ENCODE data around the gene DIPK1B. TPM values are rescaled to one million over a fixed set of nuclear protein-coding genes. Genes with fewer than 3 reads are reported as not detected.
"Not testable (repeated sequence)": the region's sequence is repeated elsewhere in the genome, so short reads cannot be mapped to it uniquely, and the experiment has no call there.

DIPK1B gene
- polyA plus RNA-seq, 3 donors: 6.0 to 12.8 (median 8.7) TPM

GRCh38 chr9:136709454-136710109, 2.8 kb upstream of the DIPK1B start:
- no peak overlapping the region for H3K27ac ChIP-seq (ENCODE audit: low read depth, low read length)
- 91 to 93% (median 92%) methylated on average over 24 of the region's 24 CpGs for WGBS, 3 donors

GRCh38 chr9:136710543-136710942, 1.8 kb upstream of the DIPK1B start:
- no peak overlapping the region for H3K27ac ChIP-seq (ENCODE audit: low read depth, low read length)
- 88 to 95% (median 92%) methylated on average over 7 of the region's 7 CpGs for WGBS, 3 donors

GRCh38 chr9:136711219-136711648, 1.1 kb upstream of the DIPK1B start:
- 33 to 47% (median 35%) methylated on average over 4 of the region's 4 CpGs for WGBS, 3 donors
- H3K27ac ChIP-seq (ENCODE audit: low read depth, low read length): not testable (repeated sequence)

GRCh38 chr9:136712690-136713544, 545 bp downstream of the DIPK1B start:
- H3K27ac ChIP-seq (ENCODE audit: low read depth, low read length): no peak overlapping the region
- 5 to 10% (median 8%) methylated on average over 46 to 56 of the region's 56 CpGs for WGBS, 3 donors

GRCh38 chr9:136713550-136713949, 1.2 kb downstream of the DIPK1B start:
- no peak overlapping the region for H3K27ac ChIP-seq (ENCODE audit: low read depth, low read length)
- WGBS, 3 donors: 33 to 68% (median 36%) methylated on average over 7 to 8 of the region's 8 CpGs

GRCh38 chr9:136714096-136714892, 1.9 kb downstream of the DIPK1B start:
- H3K27ac ChIP-seq (ENCODE audit: low read depth, low read length): peak overlapping the region; percentile 5
- 32 to 75% (median 40%) methylated on average over 14 to 17 of the region's 17 CpGs for WGBS, 3 donors

GRCh38 chr9:136714893-136715274, 2.5 kb downstream of the DIPK1B start:
- H3K27ac ChIP-seq (ENCODE audit: low read depth, low read length): no peak overlapping the region
- WGBS, 3 donors: 34 to 81% (median 35%) methylated on average over 8 of the region's 8 CpGs

GRCh38 chr9:136717399-136717798, 5.0 kb downstream of the DIPK1B start:
- H3K27ac ChIP-seq (ENCODE audit: low read depth, low read length): no peak overlapping the region
- WGBS, 3 donors: 79 to 91% (median 79%) methylated on average over 14 to 16 of the region's 16 CpGs

- WGBS, 3 donors: 60 to 76% (median 61%) methylated on average over 18 to 20 of the region's 20 CpGs
- no peak overlapping the region for H3K27ac ChIP-seq (ENCODE audit: low read depth, low read length)
Observed at GRCh38 chr9:136718345-136719194, 6.2 kb downstream of the DIPK1B start.

GRCh38 chr9:136719195-136719880, 7.0 kb downstream of the DIPK1B start:
- WGBS, 3 donors: 38 to 66% (median 46%) methylated on average over 24 of the region's 24 CpGs
- H3K27ac ChIP-seq (ENCODE audit: low read depth, low read length): no peak overlapping the region

- 36 to 61% (median 41%) methylated on average over 19 to 20 of the region's 20 CpGs for WGBS, 3 donors
- peak overlapping the region; percentile 24 for H3K27ac ChIP-seq (ENCODE audit: low read depth, low read length)
Observed at GRCh38 chr9:136720251-136720897, 8.0 kb downstream of the DIPK1B start.

GRCh38 chr9:136720898-136721338, 8.5 kb downstream of the DIPK1B start:
- 65 to 70% (median 69%) methylated on average over 11 of the region's 11 CpGs for WGBS, 3 donors

GRCh38 chr9:136721339-136722092, 9.1 kb downstream of the DIPK1B start:
- WGBS, 3 donors: 67 to 74% (median 70%) methylated on average over 27 to 30 of the region's 30 CpGs

More at GRCh38 chr9:136720898-136721338, 8.5 kb downstream of the DIPK1B start:
- peak overlapping the region; percentile 24 for H3K27ac ChIP-seq (ENCODE audit: low read depth, low read length)

GRCh38 chr9:136722093-136722968, 10.0 kb downstream of the DIPK1B start:
- 81 to 87% (median 81%) methylated on average over 31 of the region's 31 CpGs for WGBS, 3 donors
- H3K27ac ChIP-seq (ENCODE audit: low read depth, low read length): no peak overlapping the region

More at GRCh38 chr9:136721339-136722092, 9.1 kb downstream of the DIPK1B start:
- H3K27ac ChIP-seq (ENCODE audit: low read depth, low read length): no peak overlapping the region

GRCh38 chr9:136722969-136723356, 10.6 kb downstream of the DIPK1B start:
- no peak overlapping the region for H3K27ac ChIP-seq (ENCODE audit: low read depth, low read length)
- WGBS, 3 donors: 82 to 87% (median 83%) methylated on average over 23 to 24 of the region's 24 CpGs

All from adipose tissue (tissue), 3 donors.